Endothelial cell of umbilical vein (primary cell): ENCODE measurements around the gene ZFR2.

Source experiments
- CTCF ChIP-seq, 2 donors: IDR thresholded peaks; 1 replicate in 1 of 2; 2 replicates in 1 of 2; pipeline ENCODE4 v1.5.1; 2011; ENCODE audit warnings: low read length in 2 of 2, mild to moderate bottlenecking in 2 of 2, moderate library complexity in 2 of 2, control low read depth in 1 of 2, inconsistent platforms in 1 of 2, low read depth in 1 of 2; ENCODE audit not compliant: insufficient read depth in 1 of 2; ENCODE audit errors: extremely low read depth in 1 of 2
- POLR2AphosphoS5 ChIP-seq: IDR thresholded peaks from 2 replicates; pipeline ENCODE4 v1.6.1; 2012; ENCODE audit warnings: low read depth, mild to moderate bottlenecking, control low read depth, low read length, moderate library complexity; ENCODE audit not compliant: insufficient read depth

DNA sequence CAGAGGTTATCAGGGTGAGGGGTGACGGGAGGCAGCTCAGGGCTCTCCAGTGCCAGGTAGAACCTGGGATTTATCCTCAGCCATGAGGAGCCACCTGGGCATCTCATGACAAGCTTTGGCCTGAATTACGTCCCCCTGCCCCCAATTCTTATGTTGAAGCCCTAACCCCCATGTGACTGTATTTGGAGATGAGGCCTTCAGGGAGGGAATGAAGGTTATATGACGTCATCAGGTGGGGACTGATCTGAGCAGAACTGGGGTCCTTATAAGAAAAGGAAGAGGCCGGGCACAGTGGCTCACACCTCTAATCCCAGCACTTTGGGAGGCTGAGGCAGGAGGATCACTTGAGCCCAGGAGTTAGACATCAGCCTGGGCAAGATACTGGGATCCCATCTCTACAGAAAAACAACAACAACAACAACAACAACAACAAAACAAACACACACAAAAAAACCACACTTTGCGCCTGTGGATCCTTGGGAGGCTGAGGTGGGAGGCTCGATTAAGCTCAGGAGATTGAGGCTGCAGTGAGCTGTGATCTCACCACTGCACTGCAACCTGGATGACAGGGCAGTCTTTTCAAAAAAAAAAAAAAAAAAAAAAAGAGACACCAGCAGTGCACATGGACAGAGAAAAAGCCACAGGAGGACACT lies 18.4 kb downstream of the ZFR2 start:
- TF ChIP-seq POLR2AphosphoS5 (no peak), CTCF (IDR thresholded peaks at IDR 0.05; ENCODE audit: extremely low read depth in 1 of 2, insufficient read depth in 1 of 2, low read depth in 1 of 2, low read length in 2 of 2) (no peak)
